GM12873 (cell line): ENCODE measurements around the gene PHACTR1.

ENCODE experiments used
- TF ChIP-seq, protein P1 (sequence below): IDR thresholded peaks from 2 replicates; pipeline ENCODE4 v1.5.1; 2012; ENCODE audit warnings: low read depth, mild to moderate bottlenecking, moderate library complexity, low read length, control low read depth; ENCODE audit not compliant: insufficient read depth; ENCODE audit errors: missing control alignments

The PHACTR1 gene

DNA sequence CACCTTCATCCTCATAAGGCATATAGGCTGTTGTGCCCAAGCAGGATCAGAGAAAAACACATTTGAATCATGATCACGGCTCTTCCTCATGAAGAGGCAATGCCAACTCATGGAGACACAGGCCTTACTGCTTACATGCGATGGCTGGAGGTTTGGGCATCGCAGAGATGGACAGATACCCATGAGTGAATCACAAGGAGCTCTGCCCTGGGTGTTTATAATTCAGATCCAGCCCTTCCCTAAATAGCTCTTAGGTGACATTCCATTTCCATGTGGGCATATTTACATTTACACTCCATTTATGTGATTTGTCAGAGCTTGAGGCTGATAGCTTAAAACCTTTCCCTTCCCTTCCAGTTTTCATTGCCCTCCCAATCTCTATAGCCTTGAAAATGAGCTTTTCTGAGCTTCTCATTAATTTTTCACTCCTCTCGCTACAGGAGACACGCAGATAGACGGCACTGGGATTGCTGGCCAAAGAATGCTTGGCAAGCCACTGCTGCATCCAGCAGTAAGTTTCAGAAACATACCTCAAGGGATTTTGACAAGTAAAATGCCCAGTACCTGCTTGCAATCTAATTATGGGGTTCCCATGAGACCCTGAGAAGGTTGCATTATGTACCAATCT, 362.6 kb downstream of the PHACTR1 start:
- TF ChIP-seq, protein P1, sequence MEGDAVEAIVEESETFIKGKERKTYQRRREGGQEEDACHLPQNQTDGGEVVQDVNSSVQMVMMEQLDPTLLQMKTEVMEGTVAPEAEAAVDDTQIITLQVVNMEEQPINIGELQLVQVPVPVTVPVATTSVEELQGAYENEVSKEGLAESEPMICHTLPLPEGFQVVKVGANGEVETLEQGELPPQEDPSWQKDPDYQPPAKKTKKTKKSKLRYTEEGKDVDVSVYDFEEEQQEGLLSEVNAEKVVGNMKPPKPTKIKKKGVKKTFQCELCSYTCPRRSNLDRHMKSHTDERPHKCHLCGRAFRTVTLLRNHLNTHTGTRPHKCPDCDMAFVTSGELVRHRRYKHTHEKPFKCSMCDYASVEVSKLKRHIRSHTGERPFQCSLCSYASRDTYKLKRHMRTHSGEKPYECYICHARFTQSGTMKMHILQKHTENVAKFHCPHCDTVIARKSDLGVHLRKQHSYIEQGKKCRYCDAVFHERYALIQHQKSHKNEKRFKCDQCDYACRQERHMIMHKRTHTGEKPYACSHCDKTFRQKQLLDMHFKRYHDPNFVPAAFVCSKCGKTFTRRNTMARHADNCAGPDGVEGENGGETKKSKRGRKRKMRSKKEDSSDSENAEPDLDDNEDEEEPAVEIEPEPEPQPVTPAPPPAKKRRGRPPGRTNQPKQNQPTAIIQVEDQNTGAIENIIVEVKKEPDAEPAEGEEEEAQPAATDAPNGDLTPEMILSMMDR, result no peak

DNA sequence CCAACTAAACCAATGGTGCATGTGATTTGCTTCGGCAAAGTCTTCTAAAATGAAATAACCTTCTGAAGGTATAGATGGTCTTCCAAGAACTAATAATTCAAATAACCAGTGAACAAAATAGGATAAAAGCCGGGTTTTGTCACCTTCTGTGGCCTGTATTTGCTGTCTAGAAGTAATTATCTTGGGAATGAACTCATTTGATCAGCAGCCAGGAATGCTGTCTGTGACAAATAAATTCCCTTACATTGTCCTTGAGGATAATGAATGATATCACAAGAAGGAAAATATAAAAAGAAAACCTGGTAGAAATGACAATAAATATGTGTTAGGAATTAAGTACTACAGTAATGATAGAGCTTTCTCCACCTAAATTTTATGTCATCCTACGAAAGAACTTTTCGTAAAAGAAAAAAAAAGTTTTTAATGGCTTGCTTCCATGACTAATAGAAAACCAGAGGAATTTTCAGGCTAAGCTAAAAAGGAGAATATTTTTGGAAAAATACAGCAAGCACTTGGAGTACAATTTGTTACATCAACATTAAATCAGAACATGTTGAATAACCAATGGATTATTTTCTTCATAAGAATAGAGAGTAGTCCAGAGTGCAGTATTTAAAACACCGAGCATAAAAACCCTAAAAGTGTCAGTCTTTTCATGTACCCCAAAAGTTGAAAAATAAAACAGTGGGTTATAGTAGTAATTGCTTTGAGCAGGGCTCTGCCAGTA, 364.1 kb downstream of the PHACTR1 start:
- TF ChIP-seq, protein P1, result no peak

DNA sequence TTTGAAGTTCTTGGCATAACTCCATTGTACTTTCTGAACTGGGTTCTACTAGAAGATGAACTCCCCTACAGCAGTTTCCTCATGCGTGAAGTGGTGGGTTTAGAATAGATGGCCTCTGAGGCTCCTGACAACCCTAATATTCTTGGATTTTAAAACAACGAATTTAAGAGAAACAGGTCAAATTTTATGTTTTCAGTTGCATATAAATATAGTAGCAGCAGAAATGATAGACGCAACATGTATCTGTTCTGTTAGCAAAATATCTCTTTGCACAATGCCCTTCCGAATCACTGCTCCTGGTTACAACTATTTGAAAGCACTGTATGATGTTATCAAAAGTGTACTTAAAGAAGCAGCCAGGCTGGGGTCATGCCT, 364.6 kb downstream of the PHACTR1 start:
- TF ChIP-seq, protein P1, result no peak

DNA sequence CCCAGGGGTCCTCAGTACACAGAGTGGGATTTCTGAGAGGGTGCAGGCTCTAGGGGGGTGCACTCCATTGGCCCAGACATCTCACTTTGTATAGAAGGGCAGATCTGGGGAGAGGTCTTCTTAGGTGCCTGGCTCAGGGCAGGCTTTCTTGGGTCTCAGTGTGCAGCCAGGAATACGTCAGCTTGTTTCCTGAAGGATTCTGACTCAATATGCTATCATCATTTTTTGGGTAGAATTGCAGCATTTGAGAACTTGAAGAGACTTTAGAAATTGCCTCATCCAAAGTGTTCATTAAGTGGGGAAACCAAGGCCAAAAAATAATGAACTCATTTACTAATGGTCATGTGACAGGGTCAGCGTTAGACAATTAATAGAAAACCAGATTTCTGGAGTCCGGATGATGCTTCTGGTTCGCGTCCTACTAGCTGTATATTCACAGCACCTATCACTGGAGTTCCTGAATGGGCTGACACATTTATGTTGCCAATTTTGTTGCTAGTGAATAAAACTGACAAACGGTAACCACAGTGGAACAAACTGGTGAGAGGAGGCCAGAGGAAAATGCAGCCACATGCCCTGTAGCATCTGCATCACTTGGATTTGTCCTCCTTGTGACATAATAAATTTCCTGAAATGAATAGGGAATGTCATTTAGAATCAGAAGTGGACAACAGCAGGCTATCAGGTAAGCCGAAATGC, 372.9 kb downstream of the PHACTR1 start:
- TF ChIP-seq, protein P1, result no peak

DNA sequence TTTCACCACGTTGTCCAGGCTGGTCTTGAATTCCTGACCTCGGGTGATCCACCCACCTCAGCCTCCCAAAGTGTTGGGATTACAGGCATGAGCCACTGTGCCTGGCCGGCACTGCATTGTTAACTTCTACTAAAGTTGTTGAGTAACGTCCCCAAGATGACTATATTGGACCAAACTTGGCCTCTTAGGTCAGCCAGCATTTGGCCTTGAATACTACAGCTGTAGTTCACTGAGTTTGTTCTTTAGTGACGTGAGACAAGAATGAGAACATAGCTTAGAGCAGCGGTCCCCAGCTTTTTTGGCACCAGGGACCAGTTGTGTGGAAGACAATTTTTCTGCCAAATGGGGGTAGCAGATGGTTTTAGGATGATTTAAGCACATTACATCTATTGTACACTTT, 374.6 kb downstream of the PHACTR1 start:
- TF ChIP-seq, protein P1, result no peak

DNA sequence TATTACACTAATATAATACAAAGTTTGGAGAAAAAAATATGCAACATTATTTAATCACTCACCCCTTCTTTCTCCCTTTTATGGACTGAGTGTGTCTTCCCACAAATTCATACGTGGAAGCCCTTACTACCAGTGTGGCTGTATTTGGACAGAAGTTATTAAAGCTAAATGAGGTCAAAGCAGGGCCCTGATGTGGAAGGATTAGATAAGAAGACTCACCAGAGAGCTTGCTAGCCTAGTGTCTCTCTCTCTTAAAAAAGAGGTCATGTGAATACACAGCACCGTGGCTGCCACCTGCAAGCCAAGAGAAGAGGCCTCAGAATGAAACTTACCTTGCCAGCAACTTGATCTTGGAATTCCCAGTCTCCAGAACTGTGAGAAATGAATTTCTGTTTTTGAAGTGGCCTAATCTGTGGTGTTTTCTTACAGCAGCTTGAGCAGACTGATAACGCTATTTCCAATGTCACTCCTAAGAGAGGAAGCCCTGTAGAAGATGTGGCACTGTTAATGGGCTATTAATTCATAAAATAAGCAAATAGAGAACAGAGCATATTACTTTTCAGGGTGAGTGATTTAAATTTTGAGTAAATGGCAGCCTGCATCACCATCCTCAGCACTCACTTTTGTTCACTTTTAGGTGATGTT, 378.3 kb downstream of the PHACTR1 start:
- TF ChIP-seq, protein P1, result no peak

DNA sequence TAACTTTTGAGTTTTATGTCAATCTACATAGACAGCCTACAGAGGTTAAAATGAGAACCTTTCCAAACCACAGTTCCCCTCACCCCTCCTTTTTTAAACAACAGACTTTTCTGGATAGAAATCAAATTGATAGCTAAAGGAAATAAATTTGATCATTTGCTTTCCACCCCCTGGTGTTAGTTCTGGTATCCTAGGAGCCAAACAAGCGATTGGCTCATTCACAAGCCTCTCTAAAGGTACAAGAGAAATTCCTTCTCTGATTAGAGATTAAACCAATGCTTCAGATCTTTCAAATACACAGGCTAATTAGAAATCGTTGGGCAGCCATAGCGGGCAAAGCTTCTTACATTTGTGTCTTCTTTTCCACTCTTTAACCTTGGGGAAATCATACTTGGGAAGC, 379.5 kb downstream of the PHACTR1 start:
- TF ChIP-seq, protein P1, result no peak
